Liver (tissue), 9 donors: ENCODE data around the gene KIRREL1. TPM values are rescaled to one million over a fixed set of nuclear protein-coding genes. Genes with fewer than 3 reads are reported as not detected.

ENCODE experiments used
- DNase-seq: peaks from one replicate; pipeline ENCODE4 v3.0.0-alpha.2; 2017; ENCODE audit warnings: low spot score
- H3K27ac ChIP-seq, 2 donors: one replicate each; pipeline ENCODE4 v1.7.0; 2013; ENCODE audit warnings: inconsistent platforms in 2 of 2, low read length in 2 of 2, control low read depth in 1 of 2, low read depth in 1 of 2, mild to moderate bottlenecking in 1 of 2
- H3K27me3 ChIP-seq, 4 donors: one replicate each; pipeline versions ENCODE4 v1.6.1 to v1.7.0; 2013; ENCODE audit warnings: low read length in 3 of 4, inconsistent platforms in 1 of 4, mild to moderate bottlenecking in 1 of 4, moderate library complexity in 1 of 4; ENCODE audit not compliant: control insufficient read depth in 4 of 4, insufficient read depth in 4 of 4
- H3K36me3 ChIP-seq, 4 donors: one replicate each; pipeline versions ENCODE4 v1.6.1 to v1.7.0; 2013; ENCODE audit warnings: low read length in 3 of 4, mild to moderate bottlenecking in 3 of 4, low read depth in 1 of 4, moderate library complexity in 1 of 4; ENCODE audit not compliant: control insufficient read depth in 4 of 4, insufficient read depth in 3 of 4
- H3K4me1 ChIP-seq, 4 donors: one replicate each; pipeline versions ENCODE4 v1.6.1 to v1.7.0; 2013; ENCODE audit warnings: low read length in 3 of 4, mild to moderate bottlenecking in 3 of 4, moderate library complexity in 1 of 4; ENCODE audit not compliant: control insufficient read depth in 4 of 4, insufficient read depth in 4 of 4
- H3K4me3 ChIP-seq, 3 donors: one replicate each; pipeline versions ENCODE4 v1.6.1 to v1.7.0; 2013; ENCODE audit warnings: low read length in 3 of 3, control low read depth in 1 of 3, low read depth in 1 of 3, mild to moderate bottlenecking in 1 of 3
- H3K9ac ChIP-seq, 2 donors: one replicate each; pipeline ENCODE4 v1.7.0; 2013; ENCODE audit warnings: low read length in 2 of 2, mild to moderate bottlenecking in 2 of 2, moderate library complexity in 2 of 2, control low read depth in 1 of 2, low read depth in 1 of 2
- H3K9me3 ChIP-seq, 4 donors: one replicate each; pipeline versions ENCODE4 v1.6.1 to v1.7.0; 2013; ENCODE audit warnings: low read length in 3 of 4; ENCODE audit not compliant: control insufficient read depth in 4 of 4
- ATF3 ChIP-seq: IDR thresholded peaks from 2 replicates; pipeline ENCODE4 v1.6.1; 2016; ENCODE audit warnings: antibody characterized with exemption
- CTCF ChIP-seq: fragments of 150-350 bp; IDR thresholded peaks from 2 replicates; pipeline ENCODE4 v1.5.1; 2017; ENCODE audit warnings: improper control_type of control experiment, low read depth, low read length; ENCODE audit not compliant: missing input control
- EGR1 ChIP-seq, 2 donors: IDR thresholded peaks; 2 replicates each; pipeline ENCODE4 v1.6.1; 2016 to 2018; ENCODE audit warnings: antibody characterized with exemption in 2 of 2, low read depth in 2 of 2
- FOXA1 ChIP-seq: IDR thresholded peaks from 2 replicates; pipeline ENCODE4 v1.6.1; 2016; ENCODE audit warnings: antibody characterized with exemption
- FOXA2 ChIP-seq: IDR thresholded peaks from 2 replicates; pipeline ENCODE4 v1.6.1; 2016; ENCODE audit warnings: antibody characterized with exemption
- GABPA ChIP-seq, 2 donors: IDR thresholded peaks in 1 of 2; conservative IDR thresholded peaks in 1 of 2; 2 replicates each; pipeline ENCODE4 v1.6.1; 2016; ENCODE audit warnings: antibody characterized with exemption in 2 of 2, mild to moderate bottlenecking in 1 of 2, moderate library complexity in 1 of 2
- HNF4A ChIP-seq, 2 donors: conservative IDR thresholded peaks; 2 replicates each; pipeline ENCODE4 v1.6.1; 2016; ENCODE audit warnings: antibody characterized with exemption in 2 of 2, mild to moderate bottlenecking in 2 of 2
- HNF4G ChIP-seq: IDR thresholded peaks from 2 replicates; pipeline ENCODE4 v1.6.1; 2016; ENCODE audit warnings: antibody characterized with exemption
- JUND ChIP-seq, 2 donors: IDR thresholded peaks; 2 replicates each; pipeline ENCODE4 v1.6.1; 2016; ENCODE audit warnings: antibody characterized with exemption in 2 of 2
- NR2F2 ChIP-seq: IDR thresholded peaks from 2 replicates; pipeline ENCODE4 v1.6.1; 2016; ENCODE audit warnings: antibody characterized with exemption
- RAD21 ChIP-seq, 2 donors: IDR thresholded peaks; 2 replicates each; pipeline ENCODE4 v1.6.1; 2016; ENCODE audit warnings: antibody characterized with exemption in 2 of 2, mild to moderate bottlenecking in 2 of 2
- REST ChIP-seq: IDR thresholded peaks from 2 replicates; pipeline ENCODE4 v1.6.1; 2016; ENCODE audit warnings: antibody characterized with exemption, mild to moderate bottlenecking
- RXRA ChIP-seq, 2 donors: IDR thresholded peaks; 2 replicates each; pipeline ENCODE4 v1.6.1; 2017 to 2018; ENCODE audit warnings: antibody characterized with exemption in 2 of 2, mild to moderate bottlenecking in 1 of 2
- SP1 ChIP-seq: IDR thresholded peaks from 2 replicates; pipeline ENCODE4 v1.6.1; 2018; ENCODE audit warnings: antibody characterized with exemption, mild to moderate bottlenecking
- TAF1 ChIP-seq: conservative IDR thresholded peaks from 2 replicates; pipeline ENCODE4 v1.6.1; 2016; ENCODE audit warnings: antibody characterized with exemption, mild to moderate bottlenecking
- YY1 ChIP-seq: IDR thresholded peaks from 2 replicates; pipeline ENCODE4 v1.6.1; 2016; ENCODE audit warnings: antibody characterized with exemption, mild to moderate bottlenecking
- WGBS: extraction: QIAGEN DNeasy Blood & Tissue Kit; methylation state at CpG from one replicate; pipeline ENCODE4 v1.1.7; 2013; 5-methylcytosine and 5-hydroxymethylcytosine counted together
- polyA plus RNA-seq, 2 donors: library from polyadenylated mRNA; stranded (reverse) in 1 of 2; unstranded in 1 of 2; fragments of 200-250 nt in 1 of 2; fragments of >200 nt in 1 of 2; fragmentation: Nextera tagmentation in 1 of 2; extraction: Ambion mirVana in 1 of 2; gene quantifications; one replicate each; pipeline versions ENCODE4 v1.2.1 to v1.2.3, GENCODE V29; 2013 to 2015
- total RNA-seq, 2 donors: library from RNA; depleted of rRNA; stranded (reverse); fragments of >200 nt; gene quantifications; one replicate each; pipeline ENCODE4 v1.2.3, GENCODE V29; 2014
- donor health status: healthy.
- donor health status: healthy.
- donor health status: healthy.
- donor health status: healthy.
- donor health status: healthy.

The KIRREL1 gene
- total and polyA plus RNA-seq, 4 donors: 0.82 to 6.0 (median 3.1) TPM

GRCh38 chr1:158019171-158019868 is 25.9 kb downstream of the KIRREL1 start:
- TF ChIP-seq RXRA (IDR thresholded peaks at IDR 0.05) (no peak), GABPA (IDR thresholded peaks at IDR 0.05 in 1 of 2, conservative IDR thresholded peaks at IDR 0.05 in 1 of 2) (no peak), RAD21 (IDR thresholded peaks at IDR 0.05) (no peak), HNF4G (no peak), YY1 (no peak), SP1 (peak; percentile 26), FOXA2 (no peak), NR2F2 (peak; percentile 30)
- no peak for DNase-seq
- Histone ChIP-seq H3K4me1 (peaks cover 0 to 5% (median 1%) of the 10 kb centered on the region in 4 donors), H3K36me3 (no peaks in the 10 kb centered on the region), H3K27ac (peak overlapping the region; percentile 28 to 64), H3K9me3 (no peaks in the 10 kb centered on the region), H3K9ac (no peak overlapping the region), H3K4me3 (no peak overlapping the region), H3K27me3 (peaks cover 0 to 5% (median 0%) of the 10 kb centered on the region in 4 donors)
- 51% methylated on average over 4 of the region's 4 CpGs for WGBS

- Histone ChIP-seq H3K4me3 (no peak overlapping the region), H3K4me1 (peaks cover 0 to 5% (median 1%) of the 10 kb centered on the region in 4 donors), H3K36me3 (no peaks in the 10 kb centered on the region), H3K27ac (peak overlapping the region; percentile 31 to 64), H3K9me3 (no peaks in the 10 kb centered on the region), H3K27me3 (peaks cover 0 to 5% (median 0%) of the 10 kb centered on the region in 4 donors), H3K9ac (no peak overlapping the region)
- TF ChIP-seq FOXA1: no peak
- no peak for TF ChIP-seq NR2F2
- TF ChIP-seq YY1: no peak
- no peak for TF ChIP-seq TAF1
- TF ChIP-seq JUND (IDR thresholded peaks at IDR 0.05): no peak
- TF ChIP-seq REST: no peak
- no peak for TF ChIP-seq HNF4A (conservative IDR thresholded peaks at IDR 0.05)
- TF ChIP-seq GABPA (IDR thresholded peaks at IDR 0.05 in 1 of 2, conservative IDR thresholded peaks at IDR 0.05 in 1 of 2): no peak
- TF ChIP-seq FOXA2: no peak
- no peak for TF ChIP-seq EGR1 (IDR thresholded peaks at IDR 0.05; ENCODE audit: low read depth in 2 of 2)
- TF ChIP-seq RAD21 (IDR thresholded peaks at IDR 0.05): no peak
- no peak for TF ChIP-seq RXRA (IDR thresholded peaks at IDR 0.05)
- TF ChIP-seq CTCF: no peak
- TF ChIP-seq ATF3: no peak
- DNase-seq: no peak
- 78% methylated on average over 4 of the region's 4 CpGs for WGBS
Observed at GRCh38 chr1:158020259-158020885, 26.9 kb downstream of the KIRREL1 start.
